Prostate gland (tissue), 2 donors: ENCODE results near the gene SLC27A6. TPM values are rescaled to one million over a fixed set of nuclear protein-coding genes. Genes with fewer than 3 reads are reported as not detected.

Source experiments
- DNase-seq: peaks from one replicate; pipeline ENCODE4 v3.0.0-alpha.2; 2019; ENCODE audit warnings: low spot score
- H3K27ac ChIP-seq, 2 donors: fragments of 200-600 bp; sonication (generic); 2 replicates each; pipeline ENCODE4 v1.5.1; 2017 to 2019
- H3K27me3 ChIP-seq: fragments of 200-600 bp; sonication (generic); replicated peaks from 2 replicates; pipeline ENCODE4 v1.5.1; 2019; ENCODE audit not compliant: insufficient read depth
- H3K36me3 ChIP-seq, 2 donors: fragments of 200-600 bp; sonication (generic); 1 replicate in 1 of 2; 2 replicates in 1 of 2; pipeline versions ENCODE4 v1.5.1 to v1.8.1; 2017 to 2019
- H3K4me1 ChIP-seq: fragments of 200-600 bp; sonication (generic); replicated peaks from 2 replicates; pipeline ENCODE4 v1.5.1; 2019
- H3K4me3 ChIP-seq, 2 donors: fragments of 200-600 bp; sonication (generic); 2 replicates each; pipeline ENCODE4 v1.5.1; 2017 to 2019
- H3K9me3 ChIP-seq: fragments of 200-600 bp; sonication (generic); 2 replicates; pipeline ENCODE4 v1.5.1; 2017
- CTCF ChIP-seq, 4 experiments: fragments of 200-600 bp in 2 of 4; fragments of 450-650 bp in 2 of 4; sonication (generic) in 2 of 4; IDR thresholded peaks; 1 replicate in 3 of 4; 2 replicates in 1 of 4; pipeline ENCODE4 v1.5.1; 2016 to 2019; ENCODE audit warnings: antibody characterized with exemption in 4 of 4, mild to moderate bottlenecking in 2 of 4, moderate library complexity in 2 of 4
- POLR2A ChIP-seq: fragments of 450-650 bp; IDR thresholded peaks from one replicate; pipeline ENCODE4 v1.6.1; 2016; ENCODE audit warnings: antibody characterized with exemption, mild to moderate bottlenecking
- POLR2AphosphoS5 ChIP-seq: sonication (generic); formaldehyde crosslinking; IDR thresholded peaks from one replicate; pipeline ENCODE4 v1.6.1; 2017; ENCODE audit warnings: antibody characterized with exemption
- WGBS: methylation state at CpG from one replicate; pipeline ENCODE4 v1.1.5; 2018; 5-methylcytosine and 5-hydroxymethylcytosine counted together
- intact Hi-C: fragments of 100-400 bp; cut with DNase I; formaldehyde crosslinking; loops from one replicate; pipeline ENCODE4 v1.14.2; 2022
- total RNA-seq, 2 donors: library from RNA; depleted of rRNA; stranded (reverse); fragments of >200 nt; gene quantifications; one replicate each; pipeline ENCODE4 v1.1.0, GENCODE V29; 2016

The SLC27A6 gene
- total RNA-seq, 2 donors from 2014 or later, result 1.1 to 25.3 TPM

GRCh38 chr5:129043894-129044293 is 78.6 kb downstream of the SLC27A6 start:
- DNase-seq, result no peak
- WGBS, result 45% methylated on average over 1 of the region's 1 CpG
- no peaks in the 10 kb centered on the region for H3K36me3 ChIP-seq
- H3K4me3 ChIP-seq, result no peak overlapping the region
- intact Hi-C loops, result no loop called here
- H3K9me3 ChIP-seq, result no peaks in the 10 kb centered on the region
- no peak overlapping the region for H3K27ac ChIP-seq
- H3K27me3 ChIP-seq, result no peaks in the 10 kb centered on the region
- TF ChIP-seq CTCF (IDR thresholded peaks at IDR 0.05) (no peak), POLR2AphosphoS5 (no peak), POLR2A (no peak)
- no peaks in the 10 kb centered on the region for H3K4me1 ChIP-seq

- TF ChIP-seq CTCF (IDR thresholded peaks at IDR 0.05), result no peak
- TF ChIP-seq POLR2AphosphoS5, result no peak
- no peak for TF ChIP-seq POLR2A
- Histone ChIP-seq H3K4me3 (no peak overlapping the region), H3K9me3 (no peaks in the 10 kb centered on the region), H3K36me3 (no peaks in the 10 kb centered on the region), H3K27me3 (no peaks in the 10 kb centered on the region), H3K27ac (no peak overlapping the region), H3K4me1 (no peaks in the 10 kb centered on the region)
- intact Hi-C loops, result no loop called here
- DNase-seq, result no peak
Observed at GRCh38 chr5:129046151-129046550, 80.9 kb downstream of the SLC27A6 start.

- no peak overlapping the region for H3K27ac ChIP-seq
- intact Hi-C loops, result no loop called here
Observed at GRCh38 chr5:129048509-129048908, 83.2 kb downstream of the SLC27A6 start.

DNA sequence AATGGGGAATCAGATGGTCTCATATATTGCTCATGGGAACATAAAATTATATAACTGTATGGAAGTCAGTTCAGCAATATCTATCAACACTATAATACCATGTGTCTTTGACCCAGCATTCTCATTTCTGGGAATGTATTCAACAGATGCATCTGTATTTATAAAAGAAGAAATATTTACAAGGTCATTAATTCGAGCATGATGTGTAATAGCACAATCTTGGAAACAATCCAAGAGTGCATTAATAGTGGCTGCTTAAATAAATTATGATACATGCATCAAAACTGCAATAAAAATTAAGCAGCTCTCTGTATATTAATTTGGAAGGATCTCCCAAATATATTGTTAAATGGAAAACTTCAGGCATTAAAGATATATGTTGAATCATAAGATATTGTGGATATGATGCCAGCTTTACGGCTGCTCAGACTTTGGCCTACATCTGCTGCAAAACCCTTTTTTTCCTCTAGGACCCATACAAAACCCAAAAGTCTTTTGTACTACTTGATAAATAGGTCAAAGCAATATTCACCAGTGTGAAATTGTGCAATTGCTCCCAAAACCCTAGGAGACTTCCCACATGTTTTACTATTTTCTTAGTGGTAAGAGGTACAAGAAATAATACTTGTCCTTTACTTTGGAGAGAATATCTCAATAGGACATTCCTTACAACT is 84.0 kb downstream of the SLC27A6 start:
- intact Hi-C loops, result no loop called here
- H3K27ac ChIP-seq, result no peak overlapping the region
- no peaks in the 10 kb centered on the region for H3K36me3 ChIP-seq
- TF ChIP-seq POLR2AphosphoS5 (no peak), CTCF (IDR thresholded peaks at IDR 0.05) (no peak), POLR2A (no peak)
- 40% methylated on average over 2 of the region's 2 CpGs for WGBS
- no peaks in the 10 kb centered on the region for H3K27me3 ChIP-seq
- no peak overlapping the region for H3K4me3 ChIP-seq
- no peaks in the 10 kb centered on the region for H3K4me1 ChIP-seq
- no peaks in the 10 kb centered on the region for H3K9me3 ChIP-seq
- DNase-seq, result no peak

More at GRCh38 chr5:129048509-129048908, 83.2 kb downstream of the SLC27A6 start:
- no peak for DNase-seq
- Histone ChIP-seq H3K27me3 (no peaks in the 10 kb centered on the region), H3K36me3 (no peaks in the 10 kb centered on the region), H3K4me3 (no peak overlapping the region), H3K4me1 (no peaks in the 10 kb centered on the region), H3K9me3 (no peaks in the 10 kb centered on the region)
- TF ChIP-seq POLR2A (no peak), POLR2AphosphoS5 (no peak), CTCF (IDR thresholded peaks at IDR 0.05) (no peak)
- WGBS, result 43% methylated on average over 2 of the region's 2 CpGs

GRCh38 chr5:129051283-129051682 is 86.0 kb downstream of the SLC27A6 start:
- no peaks in the 10 kb centered on the region for H3K4me1 ChIP-seq
- H3K27me3 ChIP-seq, result no peaks in the 10 kb centered on the region
- no peak overlapping the region for H3K27ac ChIP-seq
- no peak for TF ChIP-seq POLR2A
- H3K9me3 ChIP-seq, result no peaks in the 10 kb centered on the region
- DNase-seq, result no peak
- no peaks in the 10 kb centered on the region for H3K36me3 ChIP-seq
- WGBS, result 34% methylated on average over 4 of the region's 4 CpGs
- intact Hi-C loops, result no loop called here
- no peak overlapping the region for H3K4me3 ChIP-seq
